Activated CD8-positive, alpha-beta memory T cell treated with anti-CD3 and anti-CD28 coated beads, Interleukin-2, amount 10 ng/mL, durations not matched to agents 7 days and 5 days (primary cell): ENCODE data around the gene SMTNL1. TPM values are rescaled to one million over a fixed set of nuclear protein-coding genes. Genes with fewer than 3 reads are reported as not detected.
"Not testable (repeated sequence)": the region's sequence is repeated elsewhere in the genome, so short reads cannot be mapped to it uniquely, and the experiment has no call there.

Experiments used
- ATAC-seq: fragments of 150-1000 bp; cut with Tn5 transposase; one replicate; pipeline ENCODE4 v1.10.0; 2021; ENCODE audit warnings: moderate library complexity
- CTCF ChIA-PET: fragments of 350-600 bp; sonication (Branson Sonifier 250); formaldehyde crosslinking; loops from one replicate; lab custom pipeline; 2021; ENCODE audit warnings: antibody characterized with exemption; lab: Charles Lee
- DNase-seq: peaks from one replicate; pipeline ENCODE4 v3.0.0-alpha.2; 2020
- H3K27ac Mint-ChIP-seq: one replicate; pipeline ENCODE4 v1.8.0; 2021; ENCODE audit warnings: mild to moderate bottlenecking, mixed read lengths
- H3K27me3 Mint-ChIP-seq: one replicate; pipeline ENCODE4 v1.8.0; 2021; ENCODE audit warnings: mixed read lengths
- H3K36me3 Mint-ChIP-seq: one replicate; pipeline ENCODE4 v1.8.0; 2021; ENCODE audit warnings: mild to moderate bottlenecking, mixed read lengths
- H3K4me1 Mint-ChIP-seq: one replicate; pipeline ENCODE4 v1.8.0; 2021; ENCODE audit warnings: mixed read lengths
- H3K4me3 Mint-ChIP-seq: one replicate; pipeline ENCODE4 v1.8.0; 2021; ENCODE audit warnings: mild to moderate bottlenecking, moderate library complexity, mixed read lengths
- H3K9me3 Mint-ChIP-seq: one replicate; pipeline ENCODE4 v1.8.0; 2022; ENCODE audit warnings: low read depth, mixed read lengths
- total RNA-seq, 2 experiments: library from RNA; stranded (reverse); gene quantifications; one replicate each; pipeline ENCODE4 v1.2.3, GENCODE V29; 2021

The SMTNL1 gene
- total RNA-seq, 2 experiments from 2014 or later, result not detected

- Mint-ChIP-seq H3K27me3 (no peaks in the 10 kb centered on the region), H3K36me3 (peaks cover 6% of the 10 kb centered on the region), H3K27ac (peak overlapping the region; percentile 89), H3K4me3 (peak overlapping the region; percentile 96), H3K9me3 (no peaks in the 10 kb centered on the region), H3K4me1 (peaks cover 35% of the 10 kb centered on the region)
- ATAC-seq (peak; percentile 40), DNase-seq (peak; percentile 54)
- CTCF ChIA-PET, result interaction anchor here (0.8 to 7.1 kb wide), 10 partner anchors 9 to 126 kb away, joined by 3 to 107 read pairs (median 4); partner anchors contain the start of genes RTN4RL2 and TIMM10
Observed at GRCh38 chr11:57513911-57514537, 23.4 kb upstream of the SMTNL1 start.

DNA sequence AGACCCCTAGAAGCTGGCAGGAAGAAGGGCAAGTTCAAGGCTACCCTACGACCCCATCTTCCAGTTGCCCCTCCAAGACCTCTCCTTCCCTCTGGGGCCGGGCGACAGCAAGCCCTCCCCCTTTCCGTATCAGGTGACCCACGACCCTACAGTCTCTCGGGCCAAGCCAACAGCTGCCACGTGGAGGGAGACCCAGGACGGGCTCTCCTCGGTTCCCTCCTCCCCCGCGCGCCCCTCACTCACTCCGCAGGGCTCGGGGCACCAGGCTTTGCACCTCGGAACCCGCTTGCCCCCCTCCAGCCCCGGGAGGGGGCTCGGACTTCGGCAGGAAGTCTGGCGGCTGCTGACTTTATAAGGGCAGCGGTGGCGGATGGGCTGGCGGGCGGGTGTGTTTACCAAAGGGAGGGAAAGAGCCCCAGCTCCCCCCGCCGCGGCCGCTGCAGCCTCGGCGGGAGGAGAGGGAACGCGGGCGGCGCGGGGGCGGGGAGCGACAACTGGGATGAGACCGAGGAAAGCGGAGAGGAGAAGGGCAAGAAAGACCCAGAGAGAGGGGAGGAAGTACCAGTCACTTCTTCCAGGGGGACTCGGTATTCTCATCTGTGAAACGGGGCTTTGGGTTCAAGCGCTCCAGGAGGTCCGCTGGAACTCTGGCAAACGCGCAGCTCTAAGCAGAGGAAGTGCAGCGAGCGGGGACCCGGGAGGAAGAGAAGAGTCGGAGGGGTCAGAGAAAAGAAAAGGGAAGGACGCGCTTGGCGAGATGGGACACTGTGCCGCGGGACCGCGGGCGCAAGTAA is 22.7 kb upstream of the SMTNL1 start:
- H3K4me1 Mint-ChIP-seq, result peaks cover 32% of the 10 kb centered on the region

DNA sequence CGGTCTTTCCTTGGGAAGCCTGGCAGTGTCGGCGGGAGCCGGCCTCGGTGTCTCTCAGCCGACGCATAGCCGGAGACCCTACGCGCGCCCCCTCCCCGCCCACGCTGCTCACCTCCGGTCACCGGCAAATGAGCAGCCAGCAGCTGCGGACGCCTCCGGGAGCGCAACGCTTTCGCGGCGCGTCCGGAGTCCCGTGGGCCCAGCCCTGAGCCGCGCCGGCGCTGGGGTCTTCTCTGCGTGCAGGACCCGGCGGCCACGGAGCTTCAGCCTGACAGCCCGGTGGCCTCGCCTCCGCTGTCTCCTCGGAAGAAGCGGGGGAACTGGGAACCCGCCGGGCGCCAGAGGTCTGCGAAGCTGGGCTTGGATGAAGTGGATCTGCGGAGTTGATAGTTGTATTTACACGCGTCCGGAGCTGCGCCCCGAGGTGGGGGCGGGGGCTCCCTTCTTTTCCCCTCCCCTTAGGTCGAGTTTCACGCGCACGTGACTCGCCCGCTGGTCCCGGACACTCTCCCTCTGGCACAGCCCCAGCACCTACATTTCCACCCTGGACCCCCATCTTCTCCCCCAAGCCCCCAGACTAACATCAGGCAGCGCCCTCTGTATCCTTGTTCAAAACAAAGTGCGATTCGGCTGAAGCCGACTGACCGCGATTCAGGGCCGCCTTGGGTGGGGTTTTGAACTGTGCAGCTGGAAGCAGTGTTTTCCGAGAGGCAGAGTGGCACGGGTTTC is 21.9 kb upstream of the SMTNL1 start, which contains the start of gene SLC43A1:
TSS of gene SLC43A1 (minus strand) at position 371 of the 729 bp plus-strand sequence. CDS start 1,591 bp downstream, outside the sequence.
- peaks cover 30% of the 10 kb centered on the region for H3K4me1 Mint-ChIP-seq
- DNase-seq (peak; percentile 61), ATAC-seq (peak; percentile 63)
- CTCF ChIA-PET, result interaction anchor here (0.9 to 7.1 kb wide), 14 partner anchors 12 to 180 kb away, joined by 3 to 107 read pairs (median 4); partner anchors contain the start of genes RTN4RL2, SLC43A3, SSRP1 and TIMM10
- peaks cover 3% of the 10 kb centered on the region for H3K36me3 Mint-ChIP-seq
- no peaks in the 10 kb centered on the region for H3K9me3 Mint-ChIP-seq
- peak within 1 kb of the TSS; percentile 96 for H3K4me3 Mint-ChIP-seq
- H3K27ac Mint-ChIP-seq, result peak within 1 kb of the TSS; percentile 89
- H3K27me3 Mint-ChIP-seq, result no peaks in the 10 kb centered on the region

More for the DNA sequence above, 22.7 kb upstream of the SMTNL1 start:
- DNase-seq (peak; percentile 76), ATAC-seq (peak; percentile 66)
- Mint-ChIP-seq H3K36me3 (peaks cover 5% of the 10 kb centered on the region), H3K4me3 (peak overlapping the region; percentile 96), H3K27ac (peak overlapping the region; percentile 89), H3K9me3 (no peaks in the 10 kb centered on the region), H3K27me3 (no peaks in the 10 kb centered on the region)
- CTCF ChIA-PET, result interaction anchor here (0.8 to 7.1 kb wide), 13 partner anchors 10 to 180 kb away, joined by 3 to 107 read pairs (median 3); partner anchors contain the start of genes RTN4RL2, SLC43A3, SSRP1 and TIMM10

- CTCF ChIA-PET, result interaction anchor here (0.9 to 7.1 kb wide), 15 partner anchors 11 to 181 kb away, joined by 3 to 107 read pairs (median 4); partner anchors contain the start of genes RTN4RL2, SSRP1, TIMM10 and UBE2L6
- DNase-seq, result no peak
- Mint-ChIP-seq H3K27ac (peak overlapping the region; percentile 86), H3K27me3 (no peaks in the 10 kb centered on the region), H3K36me3 (peaks cover 3% of the 10 kb centered on the region), H3K9me3 (no peaks in the 10 kb centered on the region), H3K4me3 (peak overlapping the region; percentile 96), H3K4me1 (peaks cover 30% of the 10 kb centered on the region)
- ATAC-seq, result no peak
Observed at GRCh38 chr11:57516061-57516443, 21.3 kb upstream of the SMTNL1 start.

- Mint-ChIP-seq H3K36me3 (peaks cover 10% of the 10 kb centered on the region), H3K4me3 (no peak overlapping the region), H3K4me1 (peaks cover 2% of the 10 kb centered on the region), H3K9me3 (no peaks in the 10 kb centered on the region), H3K27ac (no peak overlapping the region), H3K27me3 (no peaks in the 10 kb centered on the region)
- no peak for ATAC-seq
- CTCF ChIA-PET, result interaction anchor here (0.9 to 1.4 kb wide), 5 partner anchors 16 to 64 kb away, joined by 3 to 13 read pairs (median 3); no protein-coding TSS in a partner anchor
- DNase-seq, result no peak
Observed at GRCh38 chr11:57521116-57521515, 16.3 kb upstream of the SMTNL1 start.

GRCh38 chr11:57523419-57523818 is 14.0 kb upstream of the SMTNL1 start:
- Mint-ChIP-seq H3K9me3 (no peaks in the 10 kb centered on the region), H3K36me3 (peaks cover 15% of the 10 kb centered on the region), H3K27me3 (no peaks in the 10 kb centered on the region), H3K4me1 (peaks cover 12% of the 10 kb centered on the region), H3K27ac (no peak overlapping the region), H3K4me3 (no peak overlapping the region)
- CTCF ChIA-PET, result interaction anchor here (2.2 to 10.5 kb wide), 4 partner anchors 7 to 64 kb away, joined by 5 to 247 read pairs (median 142); partner anchors contain the start of genes RTN4RL2 and SLC43A1
- DNase-seq (no peak), ATAC-seq (no peak)

GRCh38 chr11:57527056-57527631 is 10.3 kb upstream of the SMTNL1 start:
- Mint-ChIP-seq H3K4me1 (peaks cover 40% of the 10 kb centered on the region), H3K27me3 (no peaks in the 10 kb centered on the region), H3K27ac (peak overlapping the region; percentile 49), H3K9me3 (no peaks in the 10 kb centered on the region), H3K36me3 (peaks cover 14% of the 10 kb centered on the region), H3K4me3 (no peak overlapping the region)
- no peak for ATAC-seq
- DNase-seq, result peak; percentile 81
- CTCF ChIA-PET, result interaction anchor here (0.6 to 10.5 kb wide), 28 partner anchors 10 to 192 kb away, joined by 3 to 247 read pairs (median 6); partner anchors contain the start of genes MED19, RTN4RL2, SLC43A1 and SMTNL1

- DNase-seq (no peak), ATAC-seq (no peak)
- Mint-ChIP-seq H3K36me3 (peaks cover 17% of the 10 kb centered on the region), H3K27ac (peak overlapping the region; percentile 10), H3K4me3 (no peak overlapping the region), H3K4me1 (peaks cover 41% of the 10 kb centered on the region), H3K9me3 (no peaks in the 10 kb centered on the region), H3K27me3 (no peaks in the 10 kb centered on the region)
- CTCF ChIA-PET, result interaction anchor here (0.9 to 10.5 kb wide), 10 partner anchors 13 to 208 kb away, joined by 3 to 247 read pairs (median 8); partner anchors contain the start of genes RTN4RL2 and SLC43A1
Observed at GRCh38 chr11:57529012-57529411, 8.4 kb upstream of the SMTNL1 start.

GRCh38 chr11:57530215-57530595 is 7.2 kb upstream of the SMTNL1 start:
- Mint-ChIP-seq H3K27me3 (no peaks in the 10 kb centered on the region), H3K4me1 (peaks cover 41% of the 10 kb centered on the region), H3K36me3 (peaks cover 14% of the 10 kb centered on the region), H3K27ac (peak overlapping the region; percentile 79), H3K4me3 (peak overlapping the region; percentile 77), H3K9me3 (no peaks in the 10 kb centered on the region)
- no peak for ATAC-seq
- CTCF ChIA-PET, result interaction anchor here (0.8 to 10.5 kb wide), 8 partner anchors 14 to 271 kb away, joined by 3 to 247 read pairs (median 42); partner anchors contain the start of genes RTN4RL2 and SLC43A1
- no peak for DNase-seq

- ATAC-seq (peak; percentile 97), DNase-seq (peak; percentile 97)
- H3K27ac Mint-ChIP-seq, result peak within 1 kb of the TSS; percentile 79
- no peaks in the 10 kb centered on the region for H3K27me3 Mint-ChIP-seq
- CTCF ChIA-PET, result interaction anchor here (0.9 to 10.5 kb wide), 6 partner anchors 15 to 270 kb away, joined by 3 to 247 read pairs (median 93); partner anchors contain the start of genes RTN4RL2 and SLC43A1
- peaks cover 13% of the 10 kb centered on the region for H3K36me3 Mint-ChIP-seq
- no peaks in the 10 kb centered on the region for H3K9me3 Mint-ChIP-seq
- peak within 1 kb of the TSS; percentile 77 for H3K4me3 Mint-ChIP-seq
- peaks cover 41% of the 10 kb centered on the region for H3K4me1 Mint-ChIP-seq
Observed at GRCh38 chr11:57530596-57531507, 6.5 kb upstream of the SMTNL1 start, which contains the start of gene TIMM10. Gene TIMM10, minus strand, starts transcription at chr11:57530754. Its CDS starts 565 bp downstream, at chr11:57530189.

GRCh38 chr11:57534449-57534848 is 2.9 kb upstream of the SMTNL1 start:
- not testable (repeated sequence) for ATAC-seq, H3K4me3 Mint-ChIP-seq, H3K27ac Mint-ChIP-seq, H3K27me3 Mint-ChIP-seq, H3K9me3 Mint-ChIP-seq, DNase-seq, H3K36me3 Mint-ChIP-seq
- H3K4me1 Mint-ChIP-seq, result peaks cover 21% of the 10 kb centered on the region
- CTCF ChIA-PET, result interaction anchor here (0.8 to 2.1 kb wide), 6 partner anchors 16 to 199 kb away, joined by 3 to 6 read pairs (median 4); partner anchors contain the start of gene SSRP1
